Measurements from ENCODE around the gene ARHGAP20. TPM values are rescaled to one million over a fixed set of nuclear protein-coding genes. Genes with fewer than 3 reads are reported as not detected.

Gene ARHGAP20
- total and polyA plus RNA-seq, 9 donors: 1.1 to 5.6 (median 2.6) TPM

DNA sequence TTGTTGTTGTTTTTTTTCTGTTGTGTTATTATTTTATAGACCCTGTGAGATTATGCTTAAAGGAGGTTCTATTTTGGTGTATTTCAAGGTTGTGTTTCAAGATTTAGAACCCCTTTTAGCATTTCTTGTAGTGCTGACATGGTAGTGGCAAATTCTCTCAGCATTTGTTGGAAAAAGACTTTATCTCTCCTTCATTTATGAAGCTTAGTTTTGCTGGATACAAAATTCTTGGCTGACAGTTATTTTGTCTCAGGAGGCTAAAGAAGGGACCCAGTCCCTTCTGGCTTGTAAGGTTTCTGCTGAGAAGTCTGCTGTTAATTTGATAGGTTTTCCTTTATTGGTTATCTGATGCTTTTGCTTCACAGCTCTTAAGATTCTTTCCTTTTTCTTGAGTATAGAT is 40.7 kb upstream of the ARHGAP20 start:
- TF ChIP-seq, protein P1, sequence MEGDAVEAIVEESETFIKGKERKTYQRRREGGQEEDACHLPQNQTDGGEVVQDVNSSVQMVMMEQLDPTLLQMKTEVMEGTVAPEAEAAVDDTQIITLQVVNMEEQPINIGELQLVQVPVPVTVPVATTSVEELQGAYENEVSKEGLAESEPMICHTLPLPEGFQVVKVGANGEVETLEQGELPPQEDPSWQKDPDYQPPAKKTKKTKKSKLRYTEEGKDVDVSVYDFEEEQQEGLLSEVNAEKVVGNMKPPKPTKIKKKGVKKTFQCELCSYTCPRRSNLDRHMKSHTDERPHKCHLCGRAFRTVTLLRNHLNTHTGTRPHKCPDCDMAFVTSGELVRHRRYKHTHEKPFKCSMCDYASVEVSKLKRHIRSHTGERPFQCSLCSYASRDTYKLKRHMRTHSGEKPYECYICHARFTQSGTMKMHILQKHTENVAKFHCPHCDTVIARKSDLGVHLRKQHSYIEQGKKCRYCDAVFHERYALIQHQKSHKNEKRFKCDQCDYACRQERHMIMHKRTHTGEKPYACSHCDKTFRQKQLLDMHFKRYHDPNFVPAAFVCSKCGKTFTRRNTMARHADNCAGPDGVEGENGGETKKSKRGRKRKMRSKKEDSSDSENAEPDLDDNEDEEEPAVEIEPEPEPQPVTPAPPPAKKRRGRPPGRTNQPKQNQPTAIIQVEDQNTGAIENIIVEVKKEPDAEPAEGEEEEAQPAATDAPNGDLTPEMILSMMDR (IDR thresholded peaks at IDR 0.05): no peak
- TF ChIP-seq POLR2A (IDR thresholded peaks at IDR 0.05) (no peak), EP300 (IDR thresholded peaks at IDR 0.05) (no peak)
- Histone ChIP-seq H3K4me3 (no peak overlapping the region), H3K27me3 (no peaks in the 10 kb centered on the region), H3K36me3 (no peaks in the 10 kb centered on the region), H3K27ac (no peak overlapping the region), H3K4me1 (ENCODE audit: insufficient read depth) (no peaks in the 10 kb centered on the region), H3K9me3 (no peaks in the 10 kb centered on the region)
- intact Hi-C loops (cut with DNase I): no loop called here
- DNase-seq: no peak

GRCh38 chr11:110750100-110750499 is 37.9 kb upstream of the ARHGAP20 start:
- H3K36me3 ChIP-seq: no peaks in the 10 kb centered on the region
- H3K4me3 ChIP-seq: no peak overlapping the region
- DNase-seq: no peak
- H3K27me3 ChIP-seq: no peaks in the 10 kb centered on the region
- H3K4me1 ChIP-seq (ENCODE audit: insufficient read depth): no peaks in the 10 kb centered on the region
- H3K27ac ChIP-seq: no peak overlapping the region
- H3K9me3 ChIP-seq: no peaks in the 10 kb centered on the region
- intact Hi-C loops (cut with DNase I): no loop called here
- TF ChIP-seq POLR2A (IDR thresholded peaks at IDR 0.05) (no peak), EP300 (IDR thresholded peaks at IDR 0.05) (no peak)
- TF ChIP-seq, protein P1 (IDR thresholded peaks at IDR 0.05): no peak

GRCh38 chr11:110747531-110747930 is 35.3 kb upstream of the ARHGAP20 start:
- Histone ChIP-seq H3K9me3 (no peaks in the 10 kb centered on the region), H3K4me3 (no peak overlapping the region), H3K27me3 (no peaks in the 10 kb centered on the region), H3K4me1 (ENCODE audit: insufficient read depth) (no peaks in the 10 kb centered on the region), H3K36me3 (no peaks in the 10 kb centered on the region), H3K27ac (no peak overlapping the region)
- intact Hi-C loops (cut with DNase I): no loop called here
- TF ChIP-seq, protein P1 (IDR thresholded peaks at IDR 0.05): no peak
- no peak for DNase-seq
- 12 to 35% (median 21%) methylated on average over 4 of the region's 4 CpGs for WGBS, 3 donors

- no peaks in the 10 kb centered on the region for H3K9me3 ChIP-seq
- no peak overlapping the region for H3K4me3 ChIP-seq
- no peak overlapping the region for H3K27ac ChIP-seq
- intact Hi-C loops (cut with DNase I): no loop called here
- no peak for DNase-seq
- no peaks in the 10 kb centered on the region for H3K36me3 ChIP-seq
- H3K27me3 ChIP-seq: no peaks in the 10 kb centered on the region
- no peaks in the 10 kb centered on the region for H3K4me1 ChIP-seq (ENCODE audit: insufficient read depth)
- WGBS, 3 donors: 86 to 96% (median 90%) methylated on average over 1 of the region's 1 CpG
- TF ChIP-seq EP300 (IDR thresholded peaks at IDR 0.05) (no peak), POLR2A (IDR thresholded peaks at IDR 0.05) (no peak)
- TF ChIP-seq, protein P1 (IDR thresholded peaks at IDR 0.05): no peak
Measured at GRCh38 chr11:110738641-110739040, 26.4 kb upstream of the ARHGAP20 start.

- no peak for DNase-seq
- no peaks in the 10 kb centered on the region for H3K4me1 ChIP-seq (ENCODE audit: insufficient read depth)
- no peak overlapping the region for H3K4me3 ChIP-seq
- intact Hi-C loops (cut with DNase I): no loop called here
- no peaks in the 10 kb centered on the region for H3K36me3 ChIP-seq
- TF ChIP-seq, protein P1 (IDR thresholded peaks at IDR 0.05): no peak
- no peak for TF ChIP-seq POLR2A (IDR thresholded peaks at IDR 0.05)
- TF ChIP-seq EP300 (IDR thresholded peaks at IDR 0.05): no peak
- 87 to 95% (median 93%) methylated on average over 2 of the region's 2 CpGs for WGBS, 3 donors
- H3K27ac ChIP-seq: no peak overlapping the region
- H3K9me3 ChIP-seq: no peaks in the 10 kb centered on the region
- H3K27me3 ChIP-seq: no peaks in the 10 kb centered on the region
Measured at GRCh38 chr11:110737593-110737992, 25.4 kb upstream of the ARHGAP20 start.

All from ovary (tissue), 9 donors.